Activated CD4-positive, CD25-positive, alpha-beta regulatory T cell (primary cell): ENCODE data around the gene DUSP9.

Experiments
- DNase-seq, 4 experiments: peaks; one replicate each; lab custom pipeline; 2025; lab: John Stamatoyannopoulos, UW

Gene DUSP9

DNA sequence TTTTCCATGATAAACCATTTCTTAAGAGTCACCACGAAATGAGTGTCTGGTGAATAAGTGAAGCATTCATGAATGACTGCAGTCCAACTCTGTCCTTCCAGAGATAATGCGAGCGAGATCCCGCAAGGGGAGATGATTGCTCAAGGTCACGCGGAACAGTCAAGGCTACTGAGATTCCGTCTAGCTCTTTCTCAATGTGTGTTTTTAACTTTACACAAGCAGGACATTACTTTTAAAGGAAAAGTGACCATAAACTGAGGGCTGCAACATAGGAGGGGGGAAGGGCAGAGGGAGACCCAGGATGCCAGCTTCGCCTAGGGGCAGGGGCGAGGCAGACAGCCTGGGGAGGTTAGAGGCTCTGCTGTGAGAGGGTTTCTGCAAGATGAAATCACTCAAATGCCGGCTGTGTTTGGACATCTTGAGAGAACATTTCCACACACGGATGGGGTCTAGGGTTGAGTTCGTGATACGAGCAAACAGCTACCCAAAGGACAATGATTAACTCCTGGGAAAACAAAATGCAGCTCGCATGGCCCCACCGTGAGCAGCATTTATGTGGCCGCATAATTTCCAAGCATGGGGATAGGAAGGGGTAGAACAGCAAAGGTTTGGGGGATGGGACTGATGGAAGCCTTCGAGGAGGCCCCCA is 24.2 kb upstream of the DUSP9 start:
- DNase-seq = no peak

DNA sequence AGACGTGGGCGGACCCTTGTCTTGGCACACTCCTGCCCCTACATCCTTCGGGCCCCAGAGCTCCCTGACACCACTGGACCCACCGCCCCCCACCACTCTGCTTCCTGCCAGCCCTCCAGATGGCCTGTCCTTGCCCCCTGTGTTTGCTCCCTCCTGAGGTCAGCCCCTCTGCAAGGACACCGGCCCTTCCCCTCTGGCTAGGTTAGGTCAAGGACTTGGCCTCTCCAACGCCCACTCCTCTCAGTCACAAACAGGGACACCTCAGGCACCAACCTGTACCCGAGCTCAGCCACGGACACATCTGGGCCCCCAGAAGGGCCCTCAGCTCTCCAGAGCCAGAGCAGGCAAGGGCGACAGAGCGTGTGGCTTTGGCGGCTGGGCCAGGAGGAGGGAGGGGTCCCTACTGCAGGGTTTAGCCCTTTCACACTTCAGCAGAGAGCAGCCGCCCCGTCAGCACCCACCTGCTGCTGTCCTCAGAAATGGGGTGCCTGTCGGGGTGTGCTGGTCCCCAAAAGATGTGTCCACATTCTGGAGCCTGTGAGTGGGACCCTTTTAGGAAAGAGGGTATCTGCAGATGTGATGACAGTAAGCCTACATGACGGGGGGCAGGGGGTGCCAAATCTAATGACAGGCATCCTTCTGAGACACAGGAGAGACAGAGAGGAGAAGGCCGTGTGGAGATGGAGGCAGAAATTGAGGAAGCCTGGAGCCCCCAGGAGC is 23.5 kb upstream of the DUSP9 start:
- DNase-seq = no peak

DNA sequence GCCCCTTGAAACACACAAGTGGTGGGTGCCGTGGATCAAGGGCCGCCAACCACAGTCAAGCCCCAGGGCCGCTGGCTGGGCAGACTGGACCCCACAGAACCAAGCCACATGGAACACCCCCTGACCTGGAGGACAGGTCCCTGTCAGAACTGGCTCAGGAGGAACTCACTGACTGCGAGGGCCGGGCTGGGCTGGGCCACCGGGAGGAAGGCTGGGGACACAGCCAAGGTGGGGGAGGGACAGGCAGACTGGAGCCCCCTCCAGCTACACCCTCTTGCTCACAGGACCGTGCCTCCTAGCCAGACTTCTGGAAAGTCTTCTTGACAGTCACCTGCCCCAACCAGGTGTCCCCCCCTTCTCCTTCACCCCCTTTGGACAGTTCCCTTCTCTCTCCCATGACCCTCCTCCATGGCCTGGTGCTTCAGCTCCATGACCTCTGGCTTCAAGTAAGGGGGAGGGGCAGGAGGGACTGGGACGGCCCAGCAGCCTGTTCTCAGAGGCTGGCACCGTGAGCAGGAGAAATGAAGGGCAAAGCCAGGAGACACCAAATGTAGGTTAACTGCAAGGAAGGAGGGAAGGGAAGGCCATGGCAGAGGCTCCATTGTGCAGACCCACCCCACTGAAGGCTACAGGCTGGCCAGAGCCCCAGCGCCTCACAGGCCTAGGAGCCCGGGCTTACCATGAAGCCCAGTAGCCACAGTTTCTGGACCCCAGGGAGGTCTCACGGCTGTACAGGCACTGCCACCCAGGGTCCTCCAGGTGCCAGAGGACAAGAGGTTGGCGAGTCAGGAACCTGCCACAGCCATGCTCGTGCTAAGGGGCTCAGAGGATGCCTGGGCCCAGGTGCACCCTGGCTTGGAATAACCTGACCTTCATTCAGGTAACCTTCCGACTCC is 22.6 kb upstream of the DUSP9 start:
- no peak for DNase-seq

DNA sequence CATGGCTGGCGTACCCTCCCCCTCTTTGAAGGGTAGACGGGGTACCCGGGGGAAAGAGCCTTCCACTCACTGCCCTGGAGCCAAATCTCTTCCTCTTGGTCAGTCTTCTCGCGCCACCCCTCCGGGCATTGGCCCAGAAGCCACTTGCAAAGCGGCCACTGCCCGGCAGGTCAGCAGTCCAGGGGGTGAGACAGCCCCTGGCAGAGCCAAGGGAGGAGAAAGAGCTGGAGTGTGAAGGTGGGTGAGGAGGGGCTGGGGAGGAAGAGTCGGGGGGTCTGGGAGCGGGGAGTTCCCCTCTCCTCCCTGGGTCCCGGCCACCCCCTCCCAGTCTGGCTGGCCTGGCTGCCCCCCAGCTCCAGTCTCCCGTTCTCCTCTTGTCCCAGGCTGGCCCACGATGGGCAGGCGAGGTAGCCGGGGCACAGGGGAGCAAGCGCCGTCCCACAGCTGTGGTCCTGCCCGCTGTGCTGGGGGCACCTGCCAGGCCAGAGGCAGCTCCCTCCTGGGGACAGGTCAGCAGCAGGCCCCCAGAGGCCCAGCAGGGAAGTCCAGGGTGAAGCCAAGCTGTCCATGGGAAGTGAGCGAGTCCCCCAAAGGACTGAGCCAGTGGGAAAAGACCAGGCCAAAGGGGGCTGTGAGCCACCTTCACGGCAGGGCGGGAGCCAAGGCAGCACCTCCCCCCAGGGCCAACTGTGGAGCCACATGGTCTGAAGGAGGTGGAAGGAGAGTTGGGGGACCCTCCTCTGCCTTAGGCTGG is 21.6 kb upstream of the DUSP9 start:
- DNase-seq = no peak

GRCh38 chrX:153626025-153626633 is 20.9 kb upstream of the DUSP9 start:
- DNase-seq = no peak

GRCh38 chrX:153626863-153627674 is 19.9 kb upstream of the DUSP9 start:
- DNase-seq = no peak

GRCh38 chrX:153627675-153628111 is 19.3 kb upstream of the DUSP9 start:
- no peak for DNase-seq

GRCh38 chrX:153628129-153628528 is 18.9 kb upstream of the DUSP9 start:
- DNase-seq = no peak

- no peak for DNase-seq
These were observed 18.3 kb upstream of the DUSP9 start for GRCh38 chrX:153628665-153629064.

DNA sequence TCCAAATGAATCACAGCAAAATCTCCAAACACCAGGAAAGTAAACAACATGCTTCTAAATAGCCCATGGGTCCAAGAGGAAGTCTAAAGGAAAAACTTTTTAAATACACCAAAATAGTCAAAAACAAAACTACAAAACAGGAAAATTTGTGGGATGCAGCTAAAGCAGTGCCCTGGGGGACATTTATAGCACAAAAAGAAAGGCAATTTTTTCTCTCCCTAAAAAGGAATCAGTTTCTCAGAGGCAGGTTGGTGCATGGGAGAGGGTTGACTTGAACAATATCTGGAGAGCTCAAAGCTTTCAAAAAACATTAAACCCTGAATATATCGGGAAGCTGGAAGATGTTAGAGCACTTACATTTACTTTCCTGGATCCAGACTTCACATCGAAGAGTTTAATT is 15.7 kb upstream of the DUSP9 start:
- DNase-seq = no peak

- no peak for DNase-seq
These were observed 15.0 kb upstream of the DUSP9 start for GRCh38 chrX:153631907-153632594.

DNA sequence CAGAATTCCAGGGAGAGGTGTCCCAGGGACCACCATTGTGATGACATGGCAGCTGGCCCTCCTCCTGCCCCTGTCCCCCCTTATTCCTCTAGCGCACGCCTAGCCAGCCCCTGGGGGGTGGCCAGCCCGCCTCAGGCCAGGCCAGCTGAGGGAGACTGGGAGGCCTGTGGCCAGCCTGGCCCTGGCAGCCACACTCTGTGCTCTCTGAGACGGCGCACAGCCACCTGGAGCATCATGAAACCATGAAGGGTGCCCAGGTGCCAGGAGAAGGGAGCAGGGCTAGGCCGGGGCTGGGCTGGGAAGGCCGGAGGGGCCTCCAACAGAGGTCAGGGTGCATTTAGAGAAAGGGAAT is 14.4 kb upstream of the DUSP9 start:
- DNase-seq = no peak

- DNase-seq = no peak
These were observed 14.0 kb upstream of the DUSP9 start for GRCh38 chrX:153633048-153633447.

DNA sequence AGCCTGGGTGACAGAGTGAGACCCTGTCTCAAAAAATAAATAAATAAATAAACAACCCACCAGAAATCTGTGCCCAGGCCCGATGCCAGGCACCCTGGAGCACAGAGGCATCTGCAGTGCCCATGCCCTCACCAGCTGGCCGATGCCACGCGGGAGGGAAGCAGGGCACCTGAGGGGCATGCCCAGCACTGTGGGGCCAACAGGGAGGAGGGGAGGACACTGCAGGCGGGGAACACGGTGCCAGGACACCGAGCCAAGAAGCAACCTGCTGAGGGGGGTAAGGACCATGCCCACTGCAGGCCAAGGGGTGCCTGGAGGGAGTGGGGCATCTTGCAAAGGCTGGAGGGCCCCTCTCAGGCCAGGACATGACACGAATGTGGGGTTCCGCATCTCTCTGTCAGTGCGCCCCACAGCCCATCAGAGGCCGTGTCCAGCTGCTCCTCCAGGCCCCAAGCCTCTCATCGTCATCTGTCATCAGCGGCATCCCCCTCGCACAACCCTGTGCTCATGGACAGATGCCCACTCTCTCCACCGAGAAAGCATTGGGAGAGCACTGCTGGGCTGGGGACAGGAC is 13.3 kb upstream of the DUSP9 start:
- DNase-seq = no peak

DNA sequence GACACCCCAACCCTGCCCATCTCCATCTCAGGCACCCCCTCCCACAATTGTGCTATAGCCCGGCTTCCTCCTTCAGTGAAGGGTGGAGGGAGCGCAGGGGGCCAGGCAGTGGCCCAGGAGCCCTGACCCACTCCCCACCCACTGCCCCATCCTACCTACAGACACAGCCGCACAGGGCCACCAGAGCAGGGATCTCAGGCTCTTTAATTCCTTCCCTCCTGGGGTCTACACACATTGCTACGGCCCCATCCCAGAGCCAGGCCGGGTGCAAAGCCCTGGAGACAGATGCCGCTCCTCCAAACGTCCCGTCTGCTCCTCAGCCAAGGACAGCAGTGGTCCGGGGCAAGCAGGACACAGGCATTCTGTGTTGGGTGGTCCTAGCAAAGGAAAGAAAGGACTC is 12.8 kb upstream of the DUSP9 start:
- DNase-seq = no peak

GRCh38 chrX:153634832-153635231 is 12.2 kb upstream of the DUSP9 start:
- no peak for DNase-seq

- no peak for DNase-seq
These were observed 11.6 kb upstream of the DUSP9 start for GRCh38 chrX:153635388-153635787.

DNA sequence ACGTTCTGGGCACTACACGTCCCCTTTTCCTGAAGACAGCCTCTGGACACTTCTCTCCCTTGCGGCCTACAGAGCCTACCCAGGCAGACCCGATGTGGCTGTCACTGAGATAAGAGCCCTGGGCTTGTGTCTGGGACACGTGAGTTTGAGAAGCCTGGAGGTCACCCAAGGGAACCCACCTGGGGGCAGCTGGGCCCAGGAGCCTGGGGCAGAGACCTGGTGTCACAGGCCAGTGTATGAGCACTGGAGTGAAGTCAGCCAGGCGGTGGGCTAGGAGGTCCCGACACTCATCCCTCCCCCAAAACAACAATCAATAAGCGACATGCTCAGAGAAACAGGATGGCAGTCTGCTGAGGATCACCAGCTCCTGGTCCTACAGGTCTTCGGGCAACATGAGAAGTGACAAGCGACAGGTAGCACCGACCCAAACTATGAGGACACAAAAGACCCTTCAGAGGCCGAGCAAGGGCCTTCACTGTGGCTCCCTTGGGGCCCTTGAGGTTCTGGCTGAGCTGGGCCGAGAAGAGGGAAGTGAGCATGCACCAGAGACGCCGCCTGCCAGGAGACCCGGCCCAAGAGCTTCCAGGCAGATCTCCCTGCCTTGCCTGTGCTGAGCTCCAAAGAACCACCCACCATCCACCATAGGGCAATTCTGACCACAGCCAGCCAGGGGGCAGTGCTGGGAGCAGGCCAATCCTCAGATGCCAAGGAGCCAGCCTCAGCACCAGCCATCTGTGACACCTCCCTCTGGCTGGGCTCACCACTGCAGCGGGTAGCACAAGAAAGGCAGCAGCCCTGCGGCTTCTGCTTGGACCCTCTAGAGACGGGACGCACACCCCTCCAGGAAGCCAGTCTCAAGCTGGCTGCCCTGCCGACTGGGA is 11.0 kb upstream of the DUSP9 start:
- DNase-seq = no peak

DNA sequence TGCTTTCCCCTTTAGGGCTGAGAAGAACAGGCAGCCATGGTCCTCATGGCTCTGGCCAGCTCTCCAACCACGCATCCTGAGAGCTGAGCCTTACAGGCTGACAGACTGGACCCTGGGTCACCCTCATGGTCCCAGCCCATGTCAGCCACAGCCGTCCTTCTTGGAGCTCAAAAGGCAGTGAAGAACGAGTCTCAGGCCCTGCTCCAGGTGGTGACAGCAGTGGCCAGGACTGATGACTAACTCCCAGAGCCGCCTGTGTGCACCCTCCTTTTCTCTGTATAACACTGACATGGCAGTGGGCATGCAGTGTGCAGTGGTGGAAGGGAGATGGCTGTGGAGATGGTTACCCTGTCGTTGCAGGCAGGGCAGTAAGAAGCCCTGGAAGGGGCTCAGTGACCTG is 10.3 kb upstream of the DUSP9 start:
- DNase-seq = no peak
